CD4-positive, alpha-beta T cell treated with Interleukin-2 at 100 ng/mL for 4 hours (primary cell): ENCODE results near the gene TFF2.

Experiments
- DNase-seq: peaks from one replicate; pipeline ENCODE4 v3.0.0-alpha.2; 2020; ENCODE audit warnings: low spot score

The TFF2 gene

DNA sequence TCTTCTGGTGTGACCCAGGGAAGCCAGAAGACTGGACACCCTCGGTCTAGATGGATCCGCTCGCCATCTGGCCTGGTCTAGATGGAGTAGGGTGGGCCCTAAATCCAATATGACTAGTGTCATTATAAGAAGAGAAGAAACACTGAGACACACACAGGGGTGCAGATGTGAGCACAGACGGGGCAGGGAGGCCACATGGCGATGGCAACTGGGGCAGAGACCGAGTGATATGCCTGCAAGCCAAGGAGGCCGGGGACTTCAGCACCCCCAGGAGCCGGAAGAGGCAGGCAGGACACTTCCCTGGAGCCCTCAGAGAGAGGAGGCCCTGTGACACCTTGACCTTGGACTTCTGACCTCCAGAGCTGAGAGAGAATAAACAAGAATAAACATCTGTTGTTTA is 30.0 kb downstream of the TFF2 start:
- no peak for DNase-seq

DNA sequence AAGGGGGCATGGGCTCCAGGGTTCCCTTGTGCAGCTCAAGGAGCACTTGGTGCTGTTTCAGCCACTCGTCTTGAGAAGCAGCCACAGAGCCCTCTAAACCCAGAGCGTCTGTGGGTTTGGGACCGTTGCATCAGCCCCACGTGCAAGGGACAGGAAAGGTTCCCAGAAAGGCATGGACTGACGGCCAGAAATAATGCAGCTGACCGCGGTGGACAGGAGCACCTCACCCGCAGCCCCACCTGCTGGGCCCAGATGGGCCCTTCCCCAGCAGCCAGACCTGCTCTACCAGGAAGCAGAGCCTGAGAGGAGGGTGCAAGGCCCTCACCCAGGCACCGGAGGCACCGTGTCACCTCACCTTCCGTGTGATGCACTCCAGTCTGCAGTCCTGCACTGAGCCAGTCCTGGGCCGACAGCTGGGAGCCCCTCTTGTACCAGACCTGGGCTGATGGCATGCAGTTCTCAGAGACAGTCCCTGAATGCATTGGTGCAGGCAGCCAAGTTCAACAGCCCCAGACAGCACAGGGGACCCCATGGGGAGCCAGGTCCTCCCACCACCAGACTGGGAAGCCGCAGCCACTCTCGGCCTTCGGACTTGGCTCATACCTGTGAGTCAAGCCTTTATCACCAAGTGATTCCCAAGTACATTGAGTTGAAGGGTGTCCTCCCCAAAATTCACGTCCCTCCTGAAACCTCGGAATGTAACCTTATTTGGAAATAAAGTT is 30.8 kb downstream of the TFF2 start:
- DNase-seq, result no peak

DNA sequence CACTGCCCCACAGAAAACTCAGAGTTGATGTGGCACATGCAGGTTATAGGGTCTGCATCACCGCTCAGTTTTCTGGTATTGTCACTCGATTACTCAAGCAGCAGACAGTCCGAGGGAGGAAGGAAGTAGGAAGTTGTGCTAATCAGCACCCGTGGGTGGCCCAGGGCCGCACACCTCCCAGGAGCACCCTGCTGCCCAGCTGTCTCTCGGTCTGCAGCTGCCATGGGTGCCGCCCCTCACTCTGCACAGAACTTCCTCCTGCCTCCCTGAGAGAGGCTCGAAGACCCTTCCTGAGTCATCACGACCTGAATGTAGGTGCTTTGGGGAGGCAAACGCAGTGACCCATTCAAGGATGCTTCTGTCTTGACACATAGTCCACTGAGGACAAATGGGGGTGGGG is 31.4 kb downstream of the TFF2 start:
- no peak for DNase-seq

DNA sequence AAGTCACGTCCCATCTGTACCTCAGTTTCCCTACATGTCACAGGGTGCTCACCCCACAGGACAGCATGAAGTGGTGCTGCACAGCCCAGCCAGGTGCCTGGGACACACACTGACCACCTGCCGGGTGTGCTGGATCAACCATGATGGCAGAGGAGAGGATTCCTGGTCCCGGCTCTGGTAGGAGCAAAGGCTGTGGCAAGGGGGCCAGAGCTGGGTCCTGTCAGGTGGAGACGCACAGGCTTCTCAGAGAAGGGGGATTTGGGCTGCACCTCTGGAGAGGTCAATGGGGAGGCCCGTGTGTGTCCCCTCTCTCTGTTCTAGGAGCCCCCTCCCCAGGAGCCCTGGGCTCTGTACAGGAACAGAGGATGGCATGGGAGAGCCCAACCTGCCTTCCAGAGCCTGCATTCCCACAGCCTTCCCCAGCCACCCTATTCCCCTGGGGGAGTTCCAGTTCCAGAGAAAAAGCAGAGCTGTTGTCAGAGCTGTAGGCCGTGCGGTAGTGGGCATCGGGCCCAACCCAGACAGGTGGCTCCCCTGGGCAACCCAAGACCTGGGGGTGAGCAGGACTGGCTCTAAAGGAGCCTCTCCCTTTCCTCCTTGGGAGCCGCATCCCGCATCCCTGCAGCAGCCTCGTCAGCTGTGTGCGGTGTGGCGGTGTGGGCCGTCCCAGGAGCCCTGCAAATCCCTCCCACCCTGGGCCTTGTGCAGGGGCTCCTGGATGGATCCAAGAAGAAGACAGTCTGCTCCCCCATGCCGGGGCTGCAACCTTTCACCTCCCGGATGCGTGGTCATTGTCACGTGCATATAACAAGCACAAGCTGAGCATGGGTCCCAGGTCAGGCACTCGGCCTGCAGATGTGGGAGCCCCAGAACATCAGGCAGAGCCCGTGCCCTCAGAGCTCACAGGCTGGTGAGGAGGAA is 32.7 kb downstream of the TFF2 start:
- no peak for DNase-seq

DNA sequence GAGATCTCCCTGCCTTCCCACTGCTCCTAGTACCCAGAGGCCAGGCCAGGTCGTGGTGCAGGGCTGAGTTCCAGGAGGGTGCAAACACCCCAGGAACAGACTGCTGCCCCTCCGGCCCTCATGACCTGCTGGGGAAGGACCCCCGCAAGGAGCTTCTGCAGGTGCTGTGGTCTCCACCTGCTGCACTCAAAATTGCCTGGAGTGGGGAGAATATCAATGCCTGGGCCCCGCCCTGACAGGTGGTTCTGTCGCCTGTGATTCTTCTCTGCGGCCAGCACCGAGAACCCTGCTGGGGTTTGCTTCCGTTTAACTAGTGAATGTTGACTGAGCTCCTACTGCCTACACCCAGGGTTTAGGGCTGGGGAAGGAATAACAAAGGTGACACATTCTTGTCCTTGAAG is 33.5 kb downstream of the TFF2 start:
- DNase-seq, result no peak

DNA sequence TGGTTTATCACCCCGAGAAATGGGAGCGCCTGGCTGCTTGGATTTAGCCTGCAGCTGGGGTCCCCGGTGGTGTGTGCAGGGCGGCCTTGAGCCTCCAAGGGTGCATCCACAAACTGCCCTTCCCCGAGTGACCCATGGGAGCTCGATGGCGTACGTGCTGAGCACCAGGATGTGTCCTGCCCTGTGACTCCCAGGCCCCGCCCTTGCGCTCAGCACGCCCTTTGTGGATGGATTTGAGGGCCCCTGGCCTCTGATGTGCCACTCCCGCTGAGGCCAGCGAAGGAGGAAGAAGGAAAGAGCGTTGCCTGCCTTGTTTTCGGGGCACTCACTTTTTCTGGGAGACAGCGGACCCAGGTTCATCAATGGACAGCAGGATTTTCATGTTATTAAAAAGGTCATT is 33.9 kb downstream of the TFF2 start:
- DNase-seq, result no peak

DNA sequence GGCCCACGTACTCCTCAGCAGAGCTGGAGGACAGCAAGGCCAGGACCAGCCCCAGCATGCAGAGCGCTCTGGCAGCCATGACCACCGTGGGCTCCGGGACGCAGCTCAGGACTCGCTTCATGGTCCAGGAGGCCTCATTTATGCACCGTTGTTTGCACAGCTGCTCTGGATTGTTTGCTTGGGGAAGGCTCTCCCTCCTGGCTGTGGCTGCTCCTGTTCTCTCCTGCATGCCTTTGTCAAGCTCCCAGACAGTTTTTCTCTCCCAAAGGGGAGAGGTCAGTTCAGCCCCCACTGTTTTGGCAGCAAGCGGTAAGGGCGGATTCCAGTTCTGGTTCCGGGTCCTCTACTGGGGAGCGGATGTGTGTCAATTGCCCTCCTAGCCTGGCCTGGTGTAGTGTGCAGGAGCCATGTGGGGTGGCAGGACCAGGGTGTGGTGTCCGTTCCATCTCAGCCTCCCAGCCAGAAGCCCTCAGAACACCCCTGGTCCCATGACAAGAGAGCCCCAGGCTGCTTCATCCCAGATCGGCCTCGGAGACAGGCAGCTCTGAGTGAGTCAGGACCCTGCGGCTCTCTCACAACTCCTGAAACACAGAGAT is 35.4 kb downstream of the TFF2 start, which contains the start of gene TFF3:
Gene TFF3 (minus strand): TSS at position 114 of the 596 bp plus-strand sequence. CDS start 35 bp downstream, at position 79.
- no peak for DNase-seq

DNA sequence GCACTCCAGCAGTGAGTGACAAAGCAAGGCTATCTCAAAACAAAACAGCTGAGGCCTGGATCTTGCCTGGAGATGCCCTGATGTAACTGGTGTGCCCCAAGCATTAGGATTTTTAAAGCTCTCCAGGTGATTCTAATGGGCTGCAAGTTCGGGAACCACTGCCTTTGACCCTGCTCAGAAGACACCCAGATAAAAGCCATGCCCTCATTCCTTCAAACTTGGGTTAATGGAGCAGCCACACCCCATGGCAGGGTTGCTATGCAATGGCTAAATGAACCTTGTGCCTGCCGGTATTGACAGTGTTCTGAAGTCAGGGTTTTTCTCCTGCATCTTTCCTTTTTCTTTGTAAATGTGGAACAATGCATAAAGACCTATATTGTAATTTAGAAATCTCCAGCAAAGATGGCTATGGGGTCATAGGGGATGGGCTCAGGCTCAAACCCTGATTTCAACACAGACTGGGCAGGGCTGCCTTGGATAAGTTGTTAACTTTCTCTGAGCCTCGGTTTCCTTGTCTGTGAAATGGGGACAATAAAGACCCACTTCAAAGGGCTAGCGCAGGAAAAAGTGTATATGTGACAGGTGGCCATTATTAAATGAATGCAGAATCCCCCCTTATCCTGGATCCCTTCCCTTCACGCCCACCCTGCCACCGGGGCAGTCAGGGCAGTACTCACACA is 36.0 kb downstream of the TFF2 start:
- no peak for DNase-seq

DNA sequence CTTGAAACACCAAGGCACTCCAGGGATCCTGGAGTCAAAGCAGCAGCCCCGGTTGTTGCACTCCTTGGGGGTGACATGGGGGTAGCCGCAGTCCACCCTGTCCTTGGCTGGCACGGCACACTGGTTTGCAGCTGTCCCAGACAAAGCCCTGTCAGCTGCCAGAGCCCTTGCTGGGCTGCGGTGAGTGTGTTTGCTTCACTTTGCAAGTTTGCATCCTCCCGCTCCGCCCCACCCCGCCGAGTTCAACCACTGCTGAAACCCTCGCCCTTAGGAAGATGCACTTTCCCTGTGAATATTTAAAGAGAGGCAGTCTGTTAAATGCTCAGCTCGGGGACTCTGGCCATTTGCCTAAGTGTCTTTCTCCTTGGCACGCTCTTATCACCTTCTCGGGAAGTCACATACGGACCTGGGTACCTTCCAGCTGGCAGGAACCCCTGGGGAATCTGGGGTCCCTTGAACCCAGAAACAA is 37.3 kb downstream of the TFF2 start:
- DNase-seq, result no peak

DNA sequence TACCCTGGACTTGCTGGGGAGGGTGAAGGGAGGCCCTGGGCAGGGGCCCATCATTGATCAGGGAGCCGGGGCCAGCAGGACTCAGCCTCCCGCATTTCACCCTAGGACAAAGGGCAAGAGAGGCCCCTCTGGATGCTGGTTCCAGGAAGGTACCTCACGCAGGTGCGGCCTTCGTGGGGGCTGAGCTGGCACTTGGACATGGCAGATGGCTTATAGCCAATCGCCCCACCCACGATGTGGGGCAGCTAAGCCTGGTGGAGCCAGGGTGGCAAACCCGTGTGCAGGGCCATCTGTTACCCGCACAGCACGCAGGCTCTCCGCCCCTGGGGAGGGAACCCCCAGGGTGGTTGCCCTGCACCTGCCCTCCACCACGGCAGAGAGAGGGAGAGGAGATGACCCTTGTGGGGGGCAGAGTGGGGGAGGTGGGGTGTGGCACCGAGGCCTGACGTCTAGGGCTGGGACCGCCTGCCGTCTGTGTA is 38.1 kb downstream of the TFF2 start:
- DNase-seq, result no peak

DNA sequence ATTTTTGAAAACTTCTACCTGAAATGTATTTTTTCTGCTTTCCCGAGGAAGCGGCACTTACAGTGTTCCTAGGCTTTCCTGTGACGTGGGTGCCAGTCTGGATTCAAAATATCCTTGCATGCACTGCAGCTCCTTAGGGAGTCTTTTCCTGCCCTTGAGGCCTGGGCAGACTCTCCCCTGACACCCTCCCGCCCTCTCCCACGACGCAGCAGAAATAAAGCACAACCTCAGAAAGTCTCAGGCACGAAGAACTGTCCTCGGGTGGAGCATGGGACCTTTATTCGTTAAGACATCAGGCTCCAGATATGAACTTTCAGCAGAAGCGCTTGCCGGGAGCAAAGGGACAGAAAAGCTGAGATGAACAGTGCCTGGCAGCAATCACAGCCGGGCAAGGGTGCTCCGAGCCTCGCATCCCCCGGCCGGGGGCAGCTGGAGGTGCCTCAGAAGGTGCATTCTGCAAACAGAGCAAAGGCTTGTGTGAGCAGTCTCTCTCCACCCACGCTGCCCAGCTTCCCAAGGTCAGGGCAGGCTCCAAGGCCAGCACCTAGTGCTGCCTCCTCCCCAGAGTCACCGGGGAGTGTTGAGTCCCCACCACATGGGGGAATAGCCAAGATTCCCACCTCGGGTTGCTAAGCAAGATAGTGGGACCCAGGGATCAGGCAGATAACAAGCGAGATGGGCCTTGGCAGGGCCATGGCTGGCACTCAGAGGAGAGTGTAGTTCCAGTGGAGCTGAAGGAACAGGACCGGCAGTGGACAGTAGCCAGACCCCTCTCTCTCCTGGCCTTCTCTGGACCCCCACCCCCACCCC is 38.8 kb downstream of the TFF2 start:
- DNase-seq, result no peak

DNA sequence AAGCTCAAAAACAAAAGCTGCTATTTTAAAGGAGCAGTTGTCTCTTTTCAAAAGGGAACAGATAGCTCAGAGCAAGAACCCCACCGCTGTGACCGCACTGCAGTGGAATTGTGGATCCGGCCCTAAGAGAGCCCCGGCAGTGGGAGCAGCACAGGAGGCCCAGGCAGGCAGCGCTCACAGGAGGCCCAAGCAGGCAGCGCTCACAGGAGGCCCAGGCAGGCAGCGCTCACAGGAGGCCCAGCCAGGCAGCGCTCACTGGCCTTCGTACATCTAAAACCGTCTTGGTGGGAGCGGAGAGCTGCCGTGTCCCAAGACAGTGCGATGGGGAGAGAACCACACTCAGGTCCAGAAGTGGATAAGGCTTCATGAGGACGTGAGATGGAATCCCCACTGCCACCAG is 39.6 kb downstream of the TFF2 start:
- DNase-seq, result no peak

DNA sequence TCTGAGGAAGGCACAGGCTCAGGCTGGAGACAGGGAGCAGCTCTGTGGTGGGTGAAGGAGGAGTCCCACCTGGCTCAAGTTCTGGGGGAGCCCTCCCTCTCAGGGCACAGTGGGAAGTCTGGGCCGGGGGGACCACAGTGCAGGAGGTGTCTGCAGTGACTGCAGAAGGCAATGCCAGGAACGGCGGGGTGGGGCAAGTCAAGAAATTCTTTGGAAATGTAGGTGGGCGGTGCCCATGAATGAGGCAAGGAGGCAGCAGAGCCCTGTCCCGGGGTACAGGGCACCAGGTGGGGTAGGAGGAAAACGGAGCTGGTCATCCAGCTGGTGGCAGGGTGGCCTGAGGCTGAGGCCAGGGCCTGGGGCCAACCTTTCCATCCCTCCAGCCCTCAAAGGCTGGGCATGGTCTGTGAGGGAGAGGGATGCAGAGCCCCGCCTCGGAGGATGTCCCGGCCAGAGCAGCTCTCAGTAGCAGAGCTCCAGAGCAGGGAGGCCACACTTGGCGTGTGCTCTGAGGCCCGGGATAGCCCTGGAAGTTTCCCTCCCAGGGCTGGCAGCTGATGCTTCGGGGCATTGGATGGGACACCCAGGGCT is 40.3 kb downstream of the TFF2 start:
- DNase-seq, result no peak

DNA sequence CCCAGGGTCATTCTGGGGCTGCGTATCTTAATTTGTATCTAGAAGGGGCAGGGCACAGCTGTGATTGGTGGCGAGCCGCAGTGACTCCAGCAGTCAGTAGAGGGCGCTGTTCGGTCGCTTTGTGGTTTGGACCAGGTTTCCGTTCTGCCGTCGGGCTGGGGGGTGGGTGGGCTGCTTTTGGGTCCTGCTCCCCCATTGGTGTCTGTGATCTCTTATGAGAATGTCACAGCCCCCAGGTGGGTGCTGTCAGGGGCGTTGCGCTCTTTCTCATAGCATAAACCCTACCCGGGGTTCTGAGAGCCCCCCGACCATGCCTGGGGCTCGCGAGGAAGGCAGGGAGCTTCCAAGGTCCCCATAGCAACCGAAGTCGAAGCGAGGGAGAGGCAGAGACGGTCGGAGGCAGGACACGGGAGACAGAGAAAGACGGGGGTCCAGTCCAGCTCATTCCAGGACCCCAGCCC is 41.0 kb downstream of the TFF2 start:
- DNase-seq, result peak; percentile 65

DNA sequence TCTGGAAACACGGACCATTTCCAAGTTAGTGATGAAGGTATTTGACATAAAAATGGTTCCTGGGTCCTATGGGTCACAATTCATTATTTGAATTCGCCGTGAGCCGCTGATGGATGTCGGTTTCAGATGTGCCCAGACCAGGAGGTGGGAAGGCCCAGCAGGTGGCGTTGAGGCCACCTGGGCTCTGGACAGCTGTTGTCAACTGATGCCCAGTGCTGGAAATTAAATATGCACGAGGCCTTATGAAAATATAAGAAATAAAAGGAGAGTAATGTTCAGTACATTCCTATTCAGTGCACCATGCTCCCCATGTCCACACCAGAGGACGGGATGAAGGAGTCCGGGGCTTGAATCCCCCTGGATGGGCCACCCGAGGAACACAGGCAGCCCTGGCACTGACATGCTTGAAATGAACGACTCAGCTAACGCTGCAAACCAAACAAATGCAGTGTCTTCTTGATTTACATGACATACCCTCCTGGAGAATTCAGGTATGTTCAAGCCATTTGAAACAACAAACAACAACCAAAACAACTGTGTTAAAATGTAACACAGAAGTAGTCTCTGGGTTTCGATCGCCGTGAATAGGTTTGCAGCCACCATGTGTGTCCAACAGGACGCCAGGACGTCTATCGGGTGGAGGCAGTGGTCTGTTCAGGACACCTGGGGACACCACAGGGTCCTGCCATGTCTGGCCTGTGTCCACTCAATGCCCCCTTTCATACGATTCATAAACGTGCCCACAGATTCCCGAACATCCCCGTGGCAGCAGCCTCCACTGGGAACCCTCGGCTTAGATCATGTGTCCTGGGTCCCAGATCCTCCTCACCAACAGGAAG is 41.7 kb downstream of the TFF2 start:
- DNase-seq, result no peak

DNA sequence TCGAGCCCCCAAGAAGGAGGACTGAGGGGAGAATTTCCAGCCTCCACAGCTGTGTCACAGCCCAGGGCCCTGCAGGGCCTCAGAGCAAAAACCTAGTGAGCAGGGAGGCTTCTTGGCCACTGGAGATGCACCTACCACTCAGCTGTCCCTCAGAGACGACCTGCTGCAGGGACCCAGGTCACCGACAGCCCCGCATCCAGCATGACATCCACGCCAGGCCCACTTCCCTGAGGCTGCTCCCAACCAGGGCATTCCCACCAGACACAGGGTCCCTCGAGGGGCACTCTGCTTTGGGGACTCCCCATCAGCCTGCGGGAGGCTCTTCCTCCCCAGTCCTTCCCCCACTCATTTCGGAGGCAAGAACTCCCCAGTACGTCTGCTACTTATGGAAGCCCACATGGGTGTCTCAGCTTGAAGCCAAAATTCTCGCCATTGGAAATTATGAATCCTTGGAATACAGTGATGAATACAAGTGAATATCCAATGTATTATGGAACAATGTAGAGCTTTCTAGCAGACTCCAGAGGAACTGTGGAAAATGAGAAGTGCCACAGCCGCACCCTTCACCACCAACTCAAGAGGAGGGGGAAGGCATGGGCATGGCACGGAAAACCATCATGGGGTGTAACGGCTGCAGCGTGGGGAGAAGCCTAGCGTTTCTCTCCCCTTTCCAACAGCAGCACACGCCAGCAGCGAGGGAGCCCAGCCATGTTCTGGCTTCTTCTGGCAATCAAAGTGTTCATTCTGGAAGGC is 42.5 kb downstream of the TFF2 start:
- no peak for DNase-seq

DNA sequence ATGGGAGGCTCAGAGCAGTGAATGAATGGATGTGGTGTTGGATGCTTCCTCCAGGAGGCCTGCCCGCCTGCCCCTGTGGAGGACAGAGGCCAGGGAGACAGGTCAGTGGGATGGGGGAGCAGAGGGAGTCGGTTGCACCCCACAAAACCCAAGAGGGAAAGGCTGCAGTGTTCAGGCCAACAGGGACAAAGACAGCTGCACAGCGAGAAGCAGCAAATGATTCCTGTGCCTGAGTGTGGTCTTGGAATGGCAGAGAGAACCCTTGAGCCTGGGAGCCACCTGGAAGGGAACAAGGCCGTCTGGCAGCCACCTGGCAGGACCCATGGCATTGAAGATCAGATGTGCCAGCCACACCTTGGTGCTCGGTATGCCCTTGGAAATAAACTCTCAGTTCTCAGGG is 43.7 kb downstream of the TFF2 start:
- no peak for DNase-seq

DNA sequence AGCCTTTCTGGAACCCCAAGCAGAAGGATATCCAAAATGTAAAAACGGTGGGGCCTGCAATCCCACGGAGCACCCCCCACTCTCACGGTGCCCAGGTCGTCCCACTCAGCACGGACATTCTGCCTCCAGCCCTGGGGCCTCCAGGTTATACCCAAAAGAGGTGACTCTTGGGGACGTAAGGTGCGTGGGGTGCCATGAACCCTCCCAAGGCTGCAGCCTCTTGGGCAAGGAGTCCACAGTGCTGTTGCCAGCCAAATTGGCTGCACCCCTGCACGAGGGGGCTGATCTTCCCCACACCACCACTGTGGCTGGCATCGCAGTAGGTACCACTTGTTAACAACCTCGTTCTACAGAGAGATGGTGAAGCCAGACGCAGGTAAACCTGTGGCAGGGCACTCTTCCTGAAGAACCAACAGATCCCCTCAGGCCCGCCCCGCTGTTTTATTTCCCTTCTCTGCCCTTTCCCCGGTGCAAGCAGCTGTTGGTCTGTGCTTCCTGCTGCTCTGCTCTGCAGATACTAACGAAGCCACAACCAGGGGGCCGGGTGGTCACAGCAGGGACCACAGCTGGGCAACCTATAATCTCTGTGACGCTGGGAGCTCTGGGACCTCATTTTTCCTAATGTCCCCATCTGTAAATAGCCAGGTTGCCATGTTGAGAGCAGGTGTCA is 44.3 kb downstream of the TFF2 start:
- DNase-seq, result no peak
